ENCODE results near the gene ZYG11B.
A peak's percentile ranks its signal among the peaks of the same experiment; 100 is the strongest.
"Not testable (repeated sequence)": the region's sequence is repeated elsewhere in the genome, so short reads cannot be mapped to it uniquely, and the experiment has no call there.

ZYG11B gene

DNA sequence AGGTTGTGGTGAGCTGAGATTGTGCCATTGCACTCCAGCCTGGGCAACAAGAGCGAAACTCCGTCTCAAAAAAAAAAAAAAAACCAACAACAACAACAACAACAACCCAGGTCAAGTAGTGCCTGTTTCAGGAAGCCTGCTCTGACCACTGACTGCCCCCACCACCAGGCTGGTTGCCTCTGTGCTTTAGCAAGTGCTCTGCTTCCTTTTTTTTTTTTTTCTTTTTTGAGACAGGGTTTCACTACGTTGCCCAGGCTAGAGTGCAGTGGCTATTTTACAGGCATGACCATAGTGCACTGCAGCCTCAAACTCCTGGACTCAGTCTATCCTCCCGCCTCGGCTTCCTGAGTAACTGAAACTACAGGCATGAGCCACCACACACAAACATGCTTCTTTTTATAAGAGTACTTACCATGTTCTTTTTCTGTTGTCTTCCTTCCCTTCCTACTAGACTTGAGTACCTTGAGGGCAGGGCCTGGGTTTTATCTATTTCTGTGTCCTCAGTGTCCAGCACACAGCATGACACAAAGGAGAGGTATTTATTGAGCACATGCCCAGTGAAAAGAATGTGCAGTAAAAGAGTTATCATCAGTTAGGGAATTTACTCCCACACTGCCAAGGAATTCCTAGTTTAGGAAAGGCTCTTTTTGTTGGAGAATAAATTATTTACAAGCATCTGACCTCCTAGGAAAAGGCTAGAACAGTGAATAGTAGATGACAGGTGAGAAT, 18.2 kb upstream of the ZYG11B start:
- peak in 1 of 2 experiments; percentile 32 for DNase-seq

DNA sequence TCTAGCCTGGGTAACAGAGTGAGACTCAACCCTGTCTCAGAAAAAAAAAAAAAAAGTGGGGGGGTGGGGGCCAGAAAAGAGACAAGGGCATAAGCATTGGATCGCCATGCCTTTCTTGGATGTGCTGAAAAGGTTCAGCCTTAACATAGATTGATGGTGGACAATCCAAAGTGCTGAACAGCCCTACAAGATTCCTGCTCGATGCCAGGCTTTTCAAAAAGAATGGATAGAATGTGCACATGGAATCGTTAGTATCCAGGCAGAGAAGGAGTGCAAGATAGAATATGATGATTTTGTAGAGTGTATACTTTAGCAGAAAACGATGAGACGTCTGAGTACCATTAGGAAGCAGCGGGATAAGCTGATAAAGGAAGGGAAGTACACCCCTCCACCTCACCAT, 17.2 kb upstream of the ZYG11B start:
- DNase-seq = no peak

- DNase-seq = no peak
Observed at GRCh38 chr1:52713590-52713989, 12.7 kb upstream of the ZYG11B start.

DNA sequence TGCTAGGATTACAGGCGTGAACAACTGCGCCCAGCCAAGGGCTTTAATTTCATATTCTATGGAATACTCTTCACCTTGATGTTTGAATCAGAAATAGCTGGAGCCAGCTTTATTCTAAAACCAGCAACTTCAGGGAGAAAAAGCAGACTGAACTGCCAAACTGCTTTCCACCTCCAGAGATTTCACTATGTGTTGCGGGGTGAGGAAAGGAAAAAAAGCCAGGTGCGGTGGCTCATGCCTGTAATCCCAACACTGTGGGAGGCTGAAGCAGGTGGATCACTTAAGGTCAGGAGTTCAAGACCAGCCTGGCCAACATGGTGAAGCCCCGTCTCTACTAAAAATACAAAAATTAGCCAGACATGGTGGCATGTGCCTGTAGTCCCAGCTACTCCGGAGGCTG, 11.0 kb upstream of the ZYG11B start:
- not testable (repeated sequence) for DNase-seq

DNA sequence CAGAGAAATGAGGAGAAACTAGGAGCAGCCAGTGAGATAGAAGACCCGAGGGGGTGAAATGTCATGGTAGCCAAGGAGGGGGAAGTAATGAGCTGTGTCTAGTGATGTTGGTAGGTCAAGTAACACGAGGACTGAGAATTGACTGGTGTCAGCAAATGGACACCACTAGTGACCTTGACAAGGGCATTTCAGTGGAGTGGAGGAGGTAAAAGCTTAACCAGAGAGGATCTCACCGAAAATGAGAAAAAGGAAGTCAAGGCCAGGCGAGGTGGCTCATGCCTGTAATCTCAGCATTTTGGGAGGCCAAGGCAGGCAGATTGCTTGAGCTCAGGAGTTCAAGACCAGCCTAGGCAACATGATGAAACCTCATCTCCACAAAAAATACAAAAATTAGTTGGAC, 3.0 kb upstream of the ZYG11B start:
- DNase-seq = no peak

- no peak for DNase-seq
Observed at GRCh38 chr1:52725903-52726264, 369 bp upstream of the ZYG11B start.

GRCh38 chr1:52727114-52727586, 897 bp downstream of the ZYG11B start:
- DNase-seq = peak in 1 of 2 experiments; percentile 18

- DNase-seq = no peak
Observed at GRCh38 chr1:52727956-52728656, 1.9 kb downstream of the ZYG11B start.

DNA sequence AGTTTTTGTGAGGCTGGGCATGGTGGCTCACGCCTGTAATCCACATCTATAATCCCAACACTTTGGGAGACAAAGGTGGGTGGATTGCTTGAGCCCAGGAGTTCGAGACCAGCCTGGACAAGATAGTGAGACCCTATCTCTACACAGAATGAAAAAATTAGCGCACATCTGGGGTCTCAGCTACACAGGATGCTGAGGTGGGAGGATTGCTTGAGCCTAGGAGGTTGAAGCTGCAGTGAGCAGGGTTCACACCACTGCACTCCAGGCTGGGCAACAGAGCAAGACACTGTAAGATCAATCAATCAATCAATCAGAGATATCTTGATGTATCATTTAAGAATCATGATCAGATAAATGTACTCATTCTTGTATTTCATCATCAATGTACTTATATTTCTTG, 7.1 kb downstream of the ZYG11B start:
- DNase-seq = no peak

- not testable (repeated sequence) for DNase-seq
Observed at GRCh38 chr1:52735371-52735770, 9.1 kb downstream of the ZYG11B start.

- DNase-seq = no peak
Observed at GRCh38 chr1:52738148-52738547, 11.9 kb downstream of the ZYG11B start.

- DNase-seq = no peak
Observed at GRCh38 chr1:52738893-52739292, 12.6 kb downstream of the ZYG11B start.

GRCh38 chr1:52739699-52740467, 13.6 kb downstream of the ZYG11B start:
- DNase-seq = no peak

DNA sequence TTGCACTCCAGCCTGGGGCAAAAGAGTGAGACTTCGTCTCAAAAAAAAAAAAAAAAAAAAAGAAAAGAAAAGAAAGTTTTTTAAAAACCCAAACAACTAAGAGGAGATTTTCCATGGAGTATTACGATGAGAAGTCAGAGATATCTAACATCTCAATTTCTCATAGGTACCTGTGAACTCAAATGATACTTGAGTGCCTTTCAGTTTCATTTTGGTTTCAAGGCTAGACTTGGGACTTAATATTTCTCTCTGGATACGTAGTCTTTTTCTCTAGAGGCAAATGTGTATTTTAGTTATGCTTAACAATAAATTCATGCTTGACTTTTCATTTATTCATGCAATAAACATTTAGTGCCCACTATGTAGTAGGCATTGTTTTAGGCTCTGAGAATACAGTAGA, 15.0 kb downstream of the ZYG11B start:
- no peak for DNase-seq

DNA sequence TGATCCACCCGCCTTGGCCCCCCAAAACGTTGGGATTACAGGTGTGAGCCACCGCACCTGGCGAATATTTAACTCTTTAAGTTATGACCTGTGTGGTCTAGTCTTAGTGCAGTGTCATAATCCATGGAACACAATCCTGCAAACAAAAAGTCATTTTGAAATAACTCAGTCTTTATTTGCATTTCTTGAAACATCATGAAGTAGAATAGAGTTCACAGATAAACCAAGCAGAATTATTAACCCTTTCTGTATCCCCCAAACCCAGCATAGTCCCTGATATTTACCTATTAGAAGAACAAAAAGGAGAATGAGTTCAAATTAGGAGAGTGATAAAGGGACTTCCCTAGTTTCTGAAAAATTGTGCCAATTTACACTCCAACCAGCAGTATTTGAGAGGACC, 19.9 kb downstream of the ZYG11B start:
- no peak for DNase-seq

DNA sequence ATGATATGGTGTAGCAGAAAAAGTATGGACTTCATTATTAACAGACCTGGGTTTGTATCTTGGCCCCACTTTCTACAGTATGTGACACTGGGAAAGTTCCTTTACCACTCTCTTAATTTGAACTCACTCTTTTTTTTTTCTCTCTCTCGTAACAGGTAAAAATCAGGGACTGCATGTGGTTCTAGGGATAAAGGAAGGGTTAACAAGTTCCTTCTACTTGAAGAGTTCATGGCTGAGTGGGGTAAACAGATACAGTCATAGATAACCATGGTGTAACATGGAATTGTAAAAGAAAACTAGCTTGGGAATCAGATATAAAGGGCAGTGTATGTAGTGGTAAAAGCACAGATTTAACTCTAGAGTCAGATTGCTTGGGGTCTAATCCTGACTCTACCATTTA, 21.2 kb downstream of the ZYG11B start:
- DNase-seq = no peak

- no peak for DNase-seq
Observed at GRCh38 chr1:52748119-52748518, 21.9 kb downstream of the ZYG11B start.

GRCh38 chr1:52749496-52749895, 23.2 kb downstream of the ZYG11B start:
- not testable (repeated sequence) for DNase-seq

DNA sequence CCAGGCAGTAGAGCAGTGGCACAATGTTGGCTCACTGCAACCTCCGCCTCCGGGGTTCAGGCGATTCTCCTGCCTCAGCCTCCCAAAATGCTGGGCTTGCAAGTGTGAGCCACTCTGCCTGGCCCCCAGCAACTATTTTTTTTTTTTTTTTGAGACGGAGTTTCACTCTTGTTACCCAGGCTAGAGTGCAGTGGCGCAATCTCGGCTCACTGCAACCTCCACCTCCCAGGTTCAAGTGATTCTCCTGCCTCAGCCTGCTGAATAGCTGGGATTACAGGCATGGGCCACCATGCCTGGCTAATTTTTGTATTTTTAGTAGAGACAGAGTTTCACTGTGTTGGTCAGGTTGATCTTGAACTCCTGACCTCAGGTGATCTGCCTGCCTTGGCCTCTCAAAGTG, 23.9 kb downstream of the ZYG11B start:
- DNase-seq = not testable (repeated sequence)

DNA sequence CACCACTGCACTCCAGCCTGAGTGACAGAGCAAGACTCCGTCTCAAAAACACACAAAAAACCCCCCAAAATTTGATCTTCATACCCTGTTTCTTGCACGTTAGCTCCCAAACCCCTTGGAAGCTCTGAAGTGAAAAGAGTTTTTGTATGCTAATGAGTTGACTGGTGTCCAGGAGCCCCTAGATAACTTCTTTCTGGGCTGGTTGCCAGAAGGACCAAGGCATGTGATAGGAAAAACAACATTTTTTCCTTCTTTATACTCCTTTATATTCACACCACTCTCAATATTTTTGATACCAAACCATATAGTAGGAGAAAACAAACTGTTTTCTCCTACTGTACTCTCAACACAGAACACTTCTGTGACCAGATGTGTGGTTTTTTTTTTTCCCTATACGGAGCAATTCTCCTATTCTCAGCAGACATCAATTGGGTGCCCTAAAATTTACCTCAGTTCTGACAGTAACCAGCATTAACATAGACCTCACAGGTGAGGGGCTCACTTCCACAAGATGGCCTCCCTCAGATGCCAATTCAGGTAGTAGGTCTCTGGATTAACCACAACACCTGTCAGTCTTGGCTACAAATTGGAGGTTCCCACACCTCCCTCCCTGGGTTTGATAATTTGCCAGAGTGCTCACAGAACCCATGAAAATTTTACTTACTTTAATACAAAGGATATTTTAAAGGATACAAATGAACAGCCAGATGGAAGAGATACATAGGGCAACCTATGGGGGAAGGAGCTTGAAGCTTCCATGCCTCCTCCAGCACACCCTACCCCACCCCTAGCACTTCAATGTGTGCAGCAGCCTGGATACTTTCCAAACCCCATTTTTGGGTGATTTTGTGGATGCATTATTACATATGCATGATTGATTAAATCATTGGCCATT, 25.6 kb downstream of the ZYG11B start:
- DNase-seq = no peak

DNA sequence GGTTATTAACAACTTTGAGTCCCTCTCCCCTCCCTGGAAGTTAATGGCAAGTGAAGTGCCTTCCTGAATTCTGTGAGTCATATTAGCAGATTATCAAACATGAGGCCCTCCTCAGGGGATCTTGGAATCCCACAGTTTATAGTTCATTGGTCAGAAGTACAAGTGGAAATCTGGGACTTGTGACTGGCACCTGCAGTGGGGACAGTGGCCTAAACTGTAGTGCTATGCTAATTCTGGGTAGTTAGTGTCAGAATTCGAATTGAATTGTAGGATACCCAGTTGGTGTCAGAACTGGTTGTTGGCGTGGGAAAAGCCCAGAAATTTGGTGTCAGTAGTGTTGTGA, 26.2 kb downstream of the ZYG11B start:
- no peak for DNase-seq

GRCh38 chr1:52753169-52753568, 26.9 kb downstream of the ZYG11B start:
- no peak for DNase-seq

- DNase-seq = no peak
Observed at GRCh38 chr1:52756020-52756419, 29.8 kb downstream of the ZYG11B start.

Data from SW 1271 (cell line).